Activated CD4-positive, alpha-beta T cell treated with anti-CD3 and anti-CD28 coated beads, Interleukin-2, amount 10 ng/mL, durations not matched to agents 7 days and 5 days (primary cell): ENCODE data around the gene NTM. TPM values are rescaled to one million over a fixed set of nuclear protein-coding genes. Genes with fewer than 3 reads are reported as not detected.
"Not testable (repeated sequence)": the region's sequence is repeated elsewhere in the genome, so short reads cannot be mapped to it uniquely, and the experiment has no call there.

Experiments
- CTCF ChIA-PET: fragments of 350-600 bp; sonication (Branson Sonifier 250); formaldehyde crosslinking; loops from one replicate; lab custom pipeline; 2021; ENCODE audit warnings: antibody characterized with exemption; lab: Charles Lee
- POLR2A ChIA-PET: fragments of 350-600 bp; sonication (Branson Sonifier 250); formaldehyde crosslinking; loops from one replicate; lab custom pipeline; 2021; ENCODE audit warnings: antibody characterized with exemption; lab: Charles Lee
- DNase-seq: peaks from one replicate; pipeline ENCODE4 v3.0.0-alpha.2; 2020
- H3K27ac Mint-ChIP-seq: one replicate; pipeline ENCODE4 v1.8.0; 2021; ENCODE audit warnings: mild to moderate bottlenecking, moderate library complexity, mixed read lengths
- H3K27me3 Mint-ChIP-seq: one replicate; pipeline ENCODE4 v1.8.0; 2021; ENCODE audit warnings: mixed read lengths
- H3K36me3 Mint-ChIP-seq: one replicate; pipeline ENCODE4 v1.8.0; 2021; ENCODE audit warnings: low read depth, mixed read lengths
- H3K4me1 Mint-ChIP-seq: one replicate; pipeline ENCODE4 v1.8.0; 2021; ENCODE audit warnings: mixed read lengths
- H3K4me3 Mint-ChIP-seq: one replicate; pipeline ENCODE4 v1.8.0; 2021; ENCODE audit warnings: mild to moderate bottlenecking, moderate library complexity, mixed read lengths
- H3K9me3 Mint-ChIP-seq: one replicate; pipeline ENCODE4 v1.8.0; 2021; ENCODE audit warnings: mixed read lengths
- total RNA-seq, 2 experiments: library from RNA; stranded (reverse); gene quantifications; one replicate each; pipeline ENCODE4 v1.2.3, GENCODE V29; 2021

Gene NTM
- total RNA-seq, 2 experiments from 2014 or later, result not detected

- ChIA-PET POLR2A (no interaction called here), CTCF (no interaction called here)
- H3K4me1 Mint-ChIP-seq, result no peaks in the 10 kb centered on the region
- no peaks in the 10 kb centered on the region for H3K36me3 Mint-ChIP-seq
- no peak overlapping the region for H3K4me3 Mint-ChIP-seq
- H3K27ac Mint-ChIP-seq, result no peak overlapping the region
- DNase-seq, result no peak
- H3K27me3 Mint-ChIP-seq, result no peaks in the 10 kb centered on the region
- H3K9me3 Mint-ChIP-seq, result no peaks in the 10 kb centered on the region
Measured at GRCh38 chr11:131483453-131483852, 113.0 kb downstream of the NTM start.

DNA sequence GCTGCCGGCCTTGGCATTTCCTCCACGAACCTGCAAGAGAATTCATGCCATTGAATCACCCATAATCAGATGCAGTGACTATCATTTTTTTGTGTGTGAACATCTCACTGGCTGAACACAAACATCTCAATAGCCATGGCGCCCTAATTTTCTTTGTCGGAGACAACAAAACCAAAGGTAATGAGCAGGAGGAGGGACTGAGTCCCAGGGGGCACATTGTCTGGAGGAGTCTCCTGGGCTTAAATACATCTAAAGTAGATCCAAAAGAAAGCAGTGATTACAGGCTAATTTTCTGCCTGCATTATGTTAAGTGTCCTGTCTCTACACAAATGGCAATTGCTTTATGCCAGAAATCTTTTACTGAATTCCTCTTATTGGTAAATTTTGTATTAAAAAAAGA lies 113.5 kb downstream of the NTM start:
- Mint-ChIP-seq H3K9me3 (no peaks in the 10 kb centered on the region), H3K27me3 (no peaks in the 10 kb centered on the region), H3K27ac (no peak overlapping the region), H3K4me1 (no peaks in the 10 kb centered on the region), H3K4me3 (no peak overlapping the region), H3K36me3 (no peaks in the 10 kb centered on the region)
- POLR2A ChIA-PET, result no interaction called here
- CTCF ChIA-PET, result no interaction called here
- DNase-seq, result no peak

GRCh38 chr11:131486100-131486499 lies 115.7 kb downstream of the NTM start:
- Mint-ChIP-seq H3K36me3 (no peaks in the 10 kb centered on the region), H3K4me1 (no peaks in the 10 kb centered on the region), H3K9me3 (no peaks in the 10 kb centered on the region), H3K4me3 (no peak overlapping the region), H3K27me3 (no peaks in the 10 kb centered on the region), H3K27ac (no peak overlapping the region)
- POLR2A ChIA-PET, result no interaction called here
- DNase-seq, result no peak
- CTCF ChIA-PET, result no interaction called here

GRCh38 chr11:131486937-131487635 lies 116.7 kb downstream of the NTM start:
- Mint-ChIP-seq H3K4me1 (no peaks in the 10 kb centered on the region), H3K27me3 (no peaks in the 10 kb centered on the region), H3K9me3 (no peaks in the 10 kb centered on the region), H3K4me3 (no peak overlapping the region), H3K36me3 (no peaks in the 10 kb centered on the region), H3K27ac (no peak overlapping the region)
- no peak for DNase-seq
- ChIA-PET POLR2A (no interaction called here), CTCF (no interaction called here)

- CTCF ChIA-PET, result no interaction called here
- H3K27me3 Mint-ChIP-seq, result no peaks in the 10 kb centered on the region
- no peaks in the 10 kb centered on the region for H3K36me3 Mint-ChIP-seq
Measured at GRCh38 chr11:131488238-131488637, 117.8 kb downstream of the NTM start.

GRCh38 chr11:131491503-131491902 lies 121.1 kb downstream of the NTM start:
- no peaks in the 10 kb centered on the region for H3K27me3 Mint-ChIP-seq
- no peak for DNase-seq
- CTCF ChIA-PET, result no interaction called here
- no peak overlapping the region for H3K27ac Mint-ChIP-seq
- H3K4me3 Mint-ChIP-seq, result no peak overlapping the region
- H3K4me1 Mint-ChIP-seq, result no peaks in the 10 kb centered on the region
- H3K36me3 Mint-ChIP-seq, result no peaks in the 10 kb centered on the region
- H3K9me3 Mint-ChIP-seq, result no peaks in the 10 kb centered on the region
- POLR2A ChIA-PET, result no interaction called here

More at GRCh38 chr11:131488238-131488637, 117.8 kb downstream of the NTM start:
- Mint-ChIP-seq H3K4me3 (no peak overlapping the region), H3K4me1 (no peaks in the 10 kb centered on the region), H3K9me3 (no peaks in the 10 kb centered on the region), H3K27ac (no peak overlapping the region)
- POLR2A ChIA-PET, result no interaction called here
- DNase-seq, result no peak

DNA sequence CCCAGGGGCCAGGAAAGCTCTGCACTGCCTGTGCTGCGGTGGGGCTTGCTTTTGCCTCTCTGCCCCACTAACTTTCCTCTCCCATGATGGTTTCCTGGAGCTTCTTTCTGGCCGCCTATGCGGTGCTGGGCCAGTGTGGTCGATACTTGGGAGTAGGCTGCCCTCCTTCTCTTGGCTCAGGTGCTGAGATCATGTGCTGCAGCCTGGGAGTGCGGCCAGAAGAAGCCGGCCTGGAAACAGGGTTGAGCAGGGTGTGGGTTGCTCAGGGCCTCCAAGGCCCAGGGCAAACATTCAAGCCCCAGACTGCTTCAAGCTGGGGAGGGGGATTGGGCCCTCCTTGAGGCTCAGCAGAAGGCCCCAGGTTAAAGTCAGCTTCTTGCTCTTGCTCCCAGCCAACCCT lies 125.0 kb downstream of the NTM start:
- CTCF ChIA-PET, result no interaction called here
- H3K27ac Mint-ChIP-seq, result no peak overlapping the region

GRCh38 chr11:131497686-131498085 lies 127.3 kb downstream of the NTM start:
- H3K9me3 Mint-ChIP-seq, H3K4me3 Mint-ChIP-seq, H3K27me3 Mint-ChIP-seq, POLR2A ChIA-PET, H3K27ac Mint-ChIP-seq, H3K36me3 Mint-ChIP-seq, H3K4me1 Mint-ChIP-seq, CTCF ChIA-PET, DNase-seq: not testable (repeated sequence)

More for the DNA sequence above, 125.0 kb downstream of the NTM start:
- Mint-ChIP-seq H3K9me3 (no peaks in the 10 kb centered on the region), H3K4me1 (no peaks in the 10 kb centered on the region), H3K36me3 (no peaks in the 10 kb centered on the region), H3K4me3 (no peak overlapping the region), H3K27me3 (no peaks in the 10 kb centered on the region)
- POLR2A ChIA-PET, result no interaction called here
- no peak for DNase-seq

DNA sequence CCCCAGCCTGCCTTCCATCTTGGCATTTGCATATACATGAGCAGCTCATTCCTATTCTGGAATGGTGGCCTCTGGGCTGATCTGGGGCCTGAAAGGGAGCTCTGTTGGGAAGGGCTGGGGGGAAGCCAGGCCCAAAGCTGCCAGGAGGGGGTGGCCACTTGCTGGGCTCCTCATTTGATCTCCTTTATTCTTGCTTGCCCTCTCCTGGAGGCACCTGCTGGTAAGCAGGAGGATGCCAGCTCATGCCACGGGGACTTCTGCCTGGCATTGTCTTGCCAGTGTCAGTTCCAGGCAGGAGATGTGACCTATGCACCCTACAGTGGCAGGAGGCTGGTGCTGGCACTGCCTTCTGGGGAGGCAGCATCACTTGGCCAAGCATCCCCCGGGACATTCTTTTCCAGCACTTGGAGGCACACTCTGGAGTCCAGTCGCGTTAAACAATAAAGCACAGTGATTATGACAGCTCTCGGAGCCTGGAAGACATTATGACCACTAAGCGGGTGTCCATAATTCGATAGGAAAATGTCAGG lies 128.3 kb downstream of the NTM start:
- Mint-ChIP-seq H3K27me3 (no peaks in the 10 kb centered on the region), H3K4me1 (no peaks in the 10 kb centered on the region), H3K27ac (no peak overlapping the region), H3K4me3 (no peak overlapping the region), H3K9me3 (no peaks in the 10 kb centered on the region), H3K36me3 (no peaks in the 10 kb centered on the region)
- ChIA-PET POLR2A (no interaction called here), CTCF (no interaction called here)
- DNase-seq, result no peak

- Mint-ChIP-seq H3K36me3 (no peaks in the 10 kb centered on the region), H3K9me3 (no peaks in the 10 kb centered on the region), H3K27me3 (no peaks in the 10 kb centered on the region), H3K27ac (no peak overlapping the region), H3K4me3 (no peak overlapping the region), H3K4me1 (no peaks in the 10 kb centered on the region)
- DNase-seq, result no peak
- CTCF ChIA-PET, result no interaction called here
- POLR2A ChIA-PET, result no interaction called here
Measured at GRCh38 chr11:131499199-131499598, 128.8 kb downstream of the NTM start.

GRCh38 chr11:131503017-131503416 lies 132.6 kb downstream of the NTM start:
- Mint-ChIP-seq H3K4me1 (no peaks in the 10 kb centered on the region), H3K27ac (no peak overlapping the region), H3K4me3 (no peak overlapping the region), H3K36me3 (no peaks in the 10 kb centered on the region), H3K27me3 (no peaks in the 10 kb centered on the region), H3K9me3 (no peaks in the 10 kb centered on the region)
- DNase-seq, result no peak
- ChIA-PET CTCF (interaction anchor here (0.6 kb wide), 1 partner anchor 190 kb away, joined by 3 read pairs; no protein-coding TSS in a partner anchor), POLR2A (no interaction called here)

- POLR2A ChIA-PET, result no interaction called here
- CTCF ChIA-PET, result interaction anchor here (0.7 kb wide), 1 partner anchor 12 kb away, joined by 3 read pairs; no protein-coding TSS in a partner anchor
- DNase-seq, result no peak
- Mint-ChIP-seq H3K27ac (no peak overlapping the region), H3K36me3 (no peaks in the 10 kb centered on the region), H3K9me3 (peaks cover 2% of the 10 kb centered on the region), H3K27me3 (no peaks in the 10 kb centered on the region), H3K4me3 (no peak overlapping the region), H3K4me1 (no peaks in the 10 kb centered on the region)
Measured at GRCh38 chr11:131504199-131504949, 134.0 kb downstream of the NTM start.

- DNase-seq, result no peak
- Mint-ChIP-seq H3K4me1 (no peaks in the 10 kb centered on the region), H3K27me3 (no peaks in the 10 kb centered on the region), H3K27ac (no peak overlapping the region), H3K4me3 (no peak overlapping the region), H3K9me3 (peaks cover 2% of the 10 kb centered on the region), H3K36me3 (no peaks in the 10 kb centered on the region)
- ChIA-PET CTCF (no interaction called here), POLR2A (no interaction called here)
Measured at GRCh38 chr11:131506348-131506747, 135.9 kb downstream of the NTM start.
